DOHH2 (cell line): ENCODE results near the gene RNGTT.

Experiments used
- CTCF ChIP-seq: fragments of 200-600 bp; sonication (generic); IDR thresholded peaks from one replicate; pipeline ENCODE4 v1.5.1; 2014; ENCODE audit warnings: antibody characterized with exemption, mild to moderate bottlenecking, low read depth, low read length; ENCODE audit not compliant: poor library complexity, severe bottlenecking
- EZH2phosphoT487 ChIP-seq: fragments of 200-600 bp; sonication (generic); IDR thresholded peaks from 2 replicates; pipeline ENCODE4 v1.6.1; 2017; ENCODE audit warnings: borderline replicate concordance, mild to moderate bottlenecking, antibody characterized with exemption, low read length, moderate library complexity, mixed read lengths

GRCh38 chr6:88922775-88923548, 40.5 kb downstream of the RNGTT start:
- TF ChIP-seq CTCF: no peak
- TF ChIP-seq EZH2phosphoT487: no peak
